ENCODE measurements around the gene RXRA. TPM values are rescaled to one million over a fixed set of nuclear protein-coding genes. Genes with fewer than 3 reads are reported as not detected.

Gene RXRA
- total RNA-seq, 4 donors from 2014 or later, result 41.8 to 83.1 (median 50.4) TPM

- DNase-seq, result no peak
- TF ChIP-seq CTCF (IDR thresholded peaks at IDR 0.05), result no peak
- TF ChIP-seq POLR2A (IDR thresholded peaks at IDR 0.05), result peak in 1 of 4 donors; percentile 22
- H3K9me3 ChIP-seq, result no peaks in the 10 kb centered on the region
- H3K27me3 ChIP-seq, result no peaks in the 10 kb centered on the region
- intact Hi-C loops (cut with DNase I), result no loop called here
- H3K4me3 ChIP-seq, result no peak overlapping the region
- H3K4me1 ChIP-seq, result peaks cover 89 to 96% (median 90%) of the 10 kb centered on the region in 3 donors
- 40 to 83% methylated on average over 1 to 2 of the region's 16 CpGs for WGBS, 2 donors
- peak overlapping the region; percentile 89 to 96 (median 94) for H3K27ac ChIP-seq
- no peaks in the 10 kb centered on the region for H3K36me3 ChIP-seq
Measured at GRCh38 chr9:134372581-134373267, 46.5 kb downstream of the RXRA start.

- 74 to 76% methylated on average over 3 to 10 of the region's 13 CpGs for WGBS, 2 donors
- Histone ChIP-seq H3K4me3 (no peak overlapping the region), H3K36me3 (no peaks in the 10 kb centered on the region), H3K27ac (peak overlapping the region; percentile 89 to 96 (median 94)), H3K4me1 (peaks cover 89 to 96% (median 90%) of the 10 kb centered on the region in 3 donors), H3K27me3 (no peaks in the 10 kb centered on the region), H3K9me3 (no peaks in the 10 kb centered on the region)
- TF ChIP-seq POLR2A (IDR thresholded peaks at IDR 0.05) (no peak), CTCF (IDR thresholded peaks at IDR 0.05) (no peak)
- no peak for DNase-seq
- intact Hi-C loops (cut with DNase I), result no loop called here
Measured at GRCh38 chr9:134373269-134373668, 47.0 kb downstream of the RXRA start.

GRCh38 chr9:134373953-134374300, 47.7 kb downstream of the RXRA start:
- intact Hi-C loops (cut with DNase I), result no loop called here
- DNase-seq, result no peak
- Histone ChIP-seq H3K36me3 (no peaks in the 10 kb centered on the region), H3K27me3 (no peaks in the 10 kb centered on the region), H3K9me3 (no peaks in the 10 kb centered on the region), H3K4me1 (peaks cover 94 to 98% (median 96%) of the 10 kb centered on the region in 3 donors), H3K27ac (peak overlapping the region; percentile 89 to 96 (median 94)), H3K4me3 (no peak overlapping the region)
- TF ChIP-seq POLR2A (IDR thresholded peaks at IDR 0.05) (no peak), CTCF (IDR thresholded peaks at IDR 0.05) (no peak)
- WGBS, 2 donors, result 88% methylated on average over 5 of the region's 17 CpGs; no CpG with 5 or more reads in 1 of the 2 donors

GRCh38 chr9:134374301-134375010, 48.2 kb downstream of the RXRA start:
- H3K27me3 ChIP-seq, result no peaks in the 10 kb centered on the region
- H3K27ac ChIP-seq, result peak overlapping the region; percentile 89 to 96 (median 94)
- TF ChIP-seq POLR2A (IDR thresholded peaks at IDR 0.05) (no peak), CTCF (IDR thresholded peaks at IDR 0.05) (no peak)
- intact Hi-C loops (cut with DNase I), result no loop called here
- H3K4me1 ChIP-seq, result peaks cover 98 to 100% (median 100%) of the 10 kb centered on the region in 3 donors
- WGBS, 2 donors, result 54 to 74% methylated on average over 5 to 9 of the region's 21 CpGs
- no peak for DNase-seq
- peak overlapping the region in 1 of 4 donors; percentile 50 for H3K4me3 ChIP-seq
- H3K36me3 ChIP-seq, result no peaks in the 10 kb centered on the region
- no peaks in the 10 kb centered on the region for H3K9me3 ChIP-seq

GRCh38 chr9:134375011-134375390, 48.7 kb downstream of the RXRA start:
- no peak for DNase-seq
- Histone ChIP-seq H3K9me3 (no peaks in the 10 kb centered on the region), H3K4me1 (peaks cover 98 to 100% (median 100%) of the 10 kb centered on the region in 3 donors), H3K27ac (peak overlapping the region; percentile 89 to 96 (median 94)), H3K36me3 (no peaks in the 10 kb centered on the region), H3K27me3 (no peaks in the 10 kb centered on the region), H3K4me3 (peak overlapping the region in 3 of 4 donors; percentile 12 to 50 (median 28))
- intact Hi-C loops (cut with DNase I), result no loop called here
- WGBS, 2 donors, result 24 to 40% methylated on average over 1 to 5 of the region's 6 CpGs
- TF ChIP-seq POLR2A (IDR thresholded peaks at IDR 0.05) (no peak), CTCF (IDR thresholded peaks at IDR 0.05) (no peak)
